VCaP (cell line): ENCODE measurements around the gene TRIM32.

Experiments used
- H3K27ac ChIP-seq: fragments of 450-650 bp; 2 replicates; pipeline ENCODE4 v1.5.1; 2017
- TF ChIP-seq, protein P1 (sequence below): fragments of 450-650 bp; conservative IDR thresholded peaks from 2 replicates; pipeline ENCODE4 v1.5.1; 2017; ENCODE audit warnings: mild to moderate bottlenecking, moderate library complexity

Gene TRIM32

DNA sequence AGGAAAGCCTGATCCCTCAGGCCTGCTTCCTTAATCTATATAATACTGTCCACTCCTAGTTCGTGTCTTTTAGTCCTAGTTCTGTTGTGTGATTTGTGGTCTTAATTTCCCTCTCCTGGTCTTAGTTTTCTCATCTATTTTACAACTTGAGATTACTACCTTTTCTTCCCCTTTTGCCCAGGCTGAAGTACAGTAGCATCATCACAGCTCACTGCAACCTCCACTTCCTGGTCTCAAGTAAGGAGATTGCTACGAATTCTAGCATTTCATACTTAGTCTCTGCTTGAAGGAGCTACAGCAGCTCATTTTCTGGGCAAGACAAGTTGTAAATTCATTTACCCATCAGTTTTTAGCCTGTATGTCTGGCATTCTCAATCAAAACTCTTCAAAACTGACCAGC, 5.5 kb downstream of the TRIM32 start:
- TF ChIP-seq, protein P1, sequence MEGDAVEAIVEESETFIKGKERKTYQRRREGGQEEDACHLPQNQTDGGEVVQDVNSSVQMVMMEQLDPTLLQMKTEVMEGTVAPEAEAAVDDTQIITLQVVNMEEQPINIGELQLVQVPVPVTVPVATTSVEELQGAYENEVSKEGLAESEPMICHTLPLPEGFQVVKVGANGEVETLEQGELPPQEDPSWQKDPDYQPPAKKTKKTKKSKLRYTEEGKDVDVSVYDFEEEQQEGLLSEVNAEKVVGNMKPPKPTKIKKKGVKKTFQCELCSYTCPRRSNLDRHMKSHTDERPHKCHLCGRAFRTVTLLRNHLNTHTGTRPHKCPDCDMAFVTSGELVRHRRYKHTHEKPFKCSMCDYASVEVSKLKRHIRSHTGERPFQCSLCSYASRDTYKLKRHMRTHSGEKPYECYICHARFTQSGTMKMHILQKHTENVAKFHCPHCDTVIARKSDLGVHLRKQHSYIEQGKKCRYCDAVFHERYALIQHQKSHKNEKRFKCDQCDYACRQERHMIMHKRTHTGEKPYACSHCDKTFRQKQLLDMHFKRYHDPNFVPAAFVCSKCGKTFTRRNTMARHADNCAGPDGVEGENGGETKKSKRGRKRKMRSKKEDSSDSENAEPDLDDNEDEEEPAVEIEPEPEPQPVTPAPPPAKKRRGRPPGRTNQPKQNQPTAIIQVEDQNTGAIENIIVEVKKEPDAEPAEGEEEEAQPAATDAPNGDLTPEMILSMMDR, result no peak
- H3K27ac ChIP-seq, result peak overlapping the region; percentile 28

- TF ChIP-seq, protein P1, result no peak
- peak overlapping the region; percentile 28 for H3K27ac ChIP-seq
These were observed 6.2 kb downstream of the TRIM32 start for GRCh38 chr9:116693233-116693731.

DNA sequence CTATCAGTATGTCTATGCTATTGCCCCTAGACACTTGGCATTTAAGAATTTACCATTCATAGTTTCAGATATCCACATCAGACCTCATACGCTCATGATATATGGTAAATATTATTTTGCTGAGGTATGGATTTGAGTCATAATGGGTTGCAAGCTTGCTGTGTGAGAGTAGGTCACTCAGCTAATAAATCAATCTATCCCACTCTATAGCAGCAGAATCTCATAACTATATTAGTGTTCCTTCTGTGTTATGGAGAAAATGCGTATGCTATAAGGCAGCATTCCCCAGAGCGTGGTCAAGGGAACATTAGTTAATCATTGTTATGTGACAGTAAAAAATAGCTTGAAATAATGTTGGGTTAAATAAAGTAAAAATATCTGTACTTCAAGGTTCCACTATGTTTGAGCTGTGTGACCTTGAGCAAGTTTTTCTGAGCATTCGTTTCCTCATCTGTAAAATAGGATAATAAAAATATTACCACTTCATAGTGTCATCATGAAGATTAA, 7.7 kb downstream of the TRIM32 start:
- H3K27ac ChIP-seq, result no peak overlapping the region
- TF ChIP-seq, protein P1, result no peak

DNA sequence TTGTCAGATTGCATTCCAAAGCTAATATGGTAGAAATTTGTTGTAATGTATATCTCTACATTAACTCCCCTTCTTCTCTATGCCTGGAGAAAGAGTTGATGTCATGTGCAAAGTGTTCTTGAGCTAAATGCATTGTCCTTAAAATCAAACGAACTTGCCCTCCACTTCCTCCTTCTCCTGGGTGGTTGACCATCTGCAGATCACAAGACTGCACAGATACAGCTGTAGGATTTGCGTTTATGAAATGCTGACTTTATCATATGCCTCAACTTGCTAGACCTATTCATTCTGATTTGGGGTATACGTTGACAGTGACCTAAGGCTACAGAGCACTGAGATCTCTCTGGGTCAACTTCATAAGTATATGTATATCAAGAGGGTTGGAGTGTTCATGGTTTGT, 8.3 kb downstream of the TRIM32 start:
- no peak overlapping the region for H3K27ac ChIP-seq
- TF ChIP-seq, protein P1, result no peak

GRCh38 chr9:116697362-116697761, 10.3 kb downstream of the TRIM32 start:
- no peak overlapping the region for H3K27ac ChIP-seq
- TF ChIP-seq, protein P1, result no peak

DNA sequence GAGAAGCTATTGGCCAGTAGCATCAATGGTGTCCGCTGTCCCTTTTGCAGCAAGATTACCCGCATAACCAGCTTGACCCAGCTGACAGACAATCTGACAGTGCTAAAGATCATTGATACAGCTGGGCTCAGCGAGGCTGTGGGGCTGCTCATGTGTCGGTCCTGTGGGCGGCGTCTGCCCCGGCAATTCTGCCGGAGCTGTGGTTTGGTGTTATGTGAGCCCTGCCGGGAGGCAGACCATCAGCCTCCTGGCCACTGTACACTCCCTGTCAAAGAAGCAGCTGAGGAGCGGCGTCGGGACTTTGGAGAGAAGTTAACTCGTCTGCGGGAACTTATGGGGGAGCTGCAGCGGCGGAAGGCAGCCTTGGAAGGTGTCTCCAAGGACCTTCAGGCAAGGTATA, 10.8 kb downstream of the TRIM32 start:
- no peak overlapping the region for H3K27ac ChIP-seq
- TF ChIP-seq, protein P1, result no peak

- TF ChIP-seq, protein P1, result no peak
- H3K27ac ChIP-seq, result peak overlapping the region; percentile 62
These were observed 13.2 kb downstream of the TRIM32 start for GRCh38 chr9:116700279-116700678.
